Right lobe of liver (tissue), 4 donors: ENCODE measurements around the gene DACH1.

Experiments
- POLR2A ChIP-seq: fragments of 450-650 bp; IDR thresholded peaks from one replicate; pipeline ENCODE4 v1.6.1; 2017; ENCODE audit warnings: antibody characterized with exemption, mild to moderate bottlenecking
- TF ChIP-seq, protein P1 (sequence below), 4 donors: fragments of 200-600 bp in 3 of 4; fragments of 450-650 bp in 1 of 4; IDR thresholded peaks; one replicate each; pipeline versions ENCODE4 v1.5.1 to v1.8.0; 2016 to 2022; ENCODE audit warnings: antibody characterized with exemption in 4 of 4, mild to moderate bottlenecking in 2 of 4
- donor health status: DM: no; HTN: no; CAD: no.
- donor health status: DM: no; HTN: no; CAD: no.
- donor health status: DM: no; HTN: yes; CAD: no.

DNA sequence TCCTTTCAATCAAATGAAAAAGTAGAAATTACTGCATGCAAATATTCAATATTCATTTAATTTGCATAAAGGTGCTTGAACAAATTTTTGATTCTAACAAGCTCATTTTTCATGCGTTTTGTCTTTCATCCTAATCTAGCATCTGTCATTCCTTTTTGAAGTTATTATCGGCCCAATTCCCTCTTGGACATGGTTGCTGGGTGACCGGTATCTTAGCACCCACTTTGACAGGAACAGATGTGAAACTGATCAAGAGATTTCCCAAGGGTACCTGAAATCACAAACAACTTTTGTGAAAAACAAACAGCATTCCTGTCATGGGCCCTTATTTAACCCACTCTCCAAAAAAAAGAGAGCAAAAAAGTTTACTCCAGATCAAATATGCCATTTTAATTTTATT is 13.3 kb downstream of the DACH1 start:
- TF ChIP-seq, protein P1, sequence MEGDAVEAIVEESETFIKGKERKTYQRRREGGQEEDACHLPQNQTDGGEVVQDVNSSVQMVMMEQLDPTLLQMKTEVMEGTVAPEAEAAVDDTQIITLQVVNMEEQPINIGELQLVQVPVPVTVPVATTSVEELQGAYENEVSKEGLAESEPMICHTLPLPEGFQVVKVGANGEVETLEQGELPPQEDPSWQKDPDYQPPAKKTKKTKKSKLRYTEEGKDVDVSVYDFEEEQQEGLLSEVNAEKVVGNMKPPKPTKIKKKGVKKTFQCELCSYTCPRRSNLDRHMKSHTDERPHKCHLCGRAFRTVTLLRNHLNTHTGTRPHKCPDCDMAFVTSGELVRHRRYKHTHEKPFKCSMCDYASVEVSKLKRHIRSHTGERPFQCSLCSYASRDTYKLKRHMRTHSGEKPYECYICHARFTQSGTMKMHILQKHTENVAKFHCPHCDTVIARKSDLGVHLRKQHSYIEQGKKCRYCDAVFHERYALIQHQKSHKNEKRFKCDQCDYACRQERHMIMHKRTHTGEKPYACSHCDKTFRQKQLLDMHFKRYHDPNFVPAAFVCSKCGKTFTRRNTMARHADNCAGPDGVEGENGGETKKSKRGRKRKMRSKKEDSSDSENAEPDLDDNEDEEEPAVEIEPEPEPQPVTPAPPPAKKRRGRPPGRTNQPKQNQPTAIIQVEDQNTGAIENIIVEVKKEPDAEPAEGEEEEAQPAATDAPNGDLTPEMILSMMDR (IDR thresholded peaks at IDR 0.05), result no peak
- TF ChIP-seq POLR2A, result no peak
